HuH-7.5 (cell line): ENCODE measurements around the gene ECT2.
"Not testable (repeated sequence)": the region's sequence is repeated elsewhere in the genome, so short reads cannot be mapped to it uniquely, and the experiment has no call there.

Experiments used
- DNase-seq: peaks from one replicate; pipeline ENCODE4 v3.0.0; 2011; ENCODE audit warnings: low spot score

ECT2 gene

GRCh38 chr3:172866726-172867350 lies 116.3 kb downstream of the ECT2 start:
- DNase-seq: not testable (repeated sequence)

GRCh38 chr3:172868582-172869200 lies 118.2 kb downstream of the ECT2 start:
- no peak for DNase-seq

- no peak for DNase-seq
Observed at GRCh38 chr3:172869368-172869771, 118.8 kb downstream of the ECT2 start.

- no peak for DNase-seq
Observed at GRCh38 chr3:172869784-172870518, 119.4 kb downstream of the ECT2 start.
